GM06990 (cell line): ENCODE results near the gene GOLGA8K.
"Not testable (repeated sequence)": the region's sequence is repeated elsewhere in the genome, so short reads cannot be mapped to it uniquely, and the experiment has no call there.

Source experiments
- DNase-seq: peaks from one replicate; pipeline ENCODE4 v3.0.0-alpha.2; 2011; ENCODE audit not compliant: insufficient read length; ENCODE audit errors: extremely low read depth
- H3K27me3 ChIP-seq: replicated peaks from 2 replicates; pipeline ENCODE4 v1.6.0; 2011; ENCODE audit warnings: low read length; ENCODE audit not compliant: control insufficient read depth, insufficient read depth
- H3K36me3 ChIP-seq: 2 replicates; pipeline ENCODE4 v1.5.1; 2011; ENCODE audit warnings: low read length; ENCODE audit not compliant: control insufficient read depth, insufficient read depth
- H3K4me3 ChIP-seq: replicated peaks from 2 replicates; pipeline ENCODE4 v1.5.1; 2011; ENCODE audit warnings: low read depth, mild to moderate bottlenecking, control low read depth, low read length

The GOLGA8K gene

GRCh38 chr15:32370526-32370925 lies 32.6 kb downstream of the GOLGA8K start:
- not testable (repeated sequence) for H3K4me3 ChIP-seq

GRCh38 chr15:32370064-32370463 lies 33.0 kb downstream of the GOLGA8K start:
- H3K36me3 ChIP-seq, DNase-seq, H3K27me3 ChIP-seq, H3K4me3 ChIP-seq: not testable (repeated sequence)

More at GRCh38 chr15:32370526-32370925, 32.6 kb downstream of the GOLGA8K start:
- H3K27me3 ChIP-seq, DNase-seq, H3K36me3 ChIP-seq: not testable (repeated sequence)

- not testable (repeated sequence) for H3K27me3 ChIP-seq, H3K36me3 ChIP-seq, DNase-seq, H3K4me3 ChIP-seq
Measured at GRCh38 chr15:32366492-32366891, 36.6 kb downstream of the GOLGA8K start.

- H3K27me3 ChIP-seq, H3K36me3 ChIP-seq, DNase-seq, H3K4me3 ChIP-seq: not testable (repeated sequence)
Measured at GRCh38 chr15:32365955-32366354, 37.1 kb downstream of the GOLGA8K start.

GRCh38 chr15:32364944-32365343 lies 38.1 kb downstream of the GOLGA8K start:
- not testable (repeated sequence) for H3K36me3 ChIP-seq, H3K27me3 ChIP-seq, DNase-seq, H3K4me3 ChIP-seq

GRCh38 chr15:32363449-32363848 lies 39.6 kb downstream of the GOLGA8K start:
- H3K27me3 ChIP-seq, H3K4me3 ChIP-seq, DNase-seq, H3K36me3 ChIP-seq: not testable (repeated sequence)

- H3K4me3 ChIP-seq, H3K36me3 ChIP-seq, H3K27me3 ChIP-seq, DNase-seq: not testable (repeated sequence)
Measured at GRCh38 chr15:32361662-32362061, 41.4 kb downstream of the GOLGA8K start.

GRCh38 chr15:32358462-32358861 lies 44.6 kb downstream of the GOLGA8K start:
- H3K36me3 ChIP-seq, H3K27me3 ChIP-seq, DNase-seq, H3K4me3 ChIP-seq: not testable (repeated sequence)

GRCh38 chr15:32356909-32357308 lies 46.2 kb downstream of the GOLGA8K start:
- H3K36me3 ChIP-seq, H3K4me3 ChIP-seq, DNase-seq, H3K27me3 ChIP-seq: not testable (repeated sequence)

- DNase-seq, H3K27me3 ChIP-seq, H3K36me3 ChIP-seq, H3K4me3 ChIP-seq: not testable (repeated sequence)
Measured at GRCh38 chr15:32352748-32353147, 50.3 kb downstream of the GOLGA8K start.

GRCh38 chr15:32350563-32351220 lies 52.4 kb downstream of the GOLGA8K start:
- not testable (repeated sequence) for H3K27me3 ChIP-seq, H3K36me3 ChIP-seq, H3K4me3 ChIP-seq, DNase-seq

GRCh38 chr15:32347037-32347436 lies 56.1 kb downstream of the GOLGA8K start:
- DNase-seq, H3K27me3 ChIP-seq, H3K36me3 ChIP-seq, H3K4me3 ChIP-seq: not testable (repeated sequence)

- H3K4me3 ChIP-seq, DNase-seq, H3K27me3 ChIP-seq, H3K36me3 ChIP-seq: not testable (repeated sequence)
Measured at GRCh38 chr15:32345978-32346547, 57.0 kb downstream of the GOLGA8K start.

GRCh38 chr15:32343921-32344320 lies 59.2 kb downstream of the GOLGA8K start:
- not testable (repeated sequence) for H3K27me3 ChIP-seq, H3K4me3 ChIP-seq, H3K36me3 ChIP-seq, DNase-seq
